Measurements from ENCODE around the gene ZBTB32. TPM values are rescaled to one million over a fixed set of nuclear protein-coding genes. Genes with fewer than 3 reads are reported as not detected.
A peak's percentile ranks its signal among the peaks of the same experiment; 100 is the strongest.

ZBTB32 gene
- total RNA-seq, 1 experiment from 2014 or later = 0.13 TPM

- Histone ChIP-seq H2AFZ (ENCODE audit: low read length) (no peak overlapping the region), H3K79me1 (ENCODE audit: insufficient read depth, low read depth, low read length, poor library complexity, severe bottlenecking) (no peaks in the 10 kb centered on the region), H2AK5ac (ENCODE audit: insufficient read length, low read length) (no peak overlapping the region), H4K91ac (ENCODE audit: insufficient read length, low read depth, low read length) (no peak overlapping the region), H4K20me1 (ENCODE audit: control insufficient read depth, insufficient read depth, insufficient read length) (no peaks in the 10 kb centered on the region), H2BK20ac (ENCODE audit: low read depth, low read length, poor library complexity, severe bottlenecking) (no peak overlapping the region), H4K8ac (replicated peaks; ENCODE audit: insufficient read length, low read depth, low read length) (no peak overlapping the region), H3K23ac (ENCODE audit: insufficient read length, low read depth, low read length) (no peak overlapping the region), H3K4me2 (ENCODE audit: insufficient read depth, insufficient read length, low read length) (no peak overlapping the region), H3K27me3 (ENCODE audit: insufficient read depth, low read length) (no peaks in the 10 kb centered on the region), H2BK5ac (ENCODE audit: insufficient read length, low read length) (no peak overlapping the region), H3K4me1 (ENCODE audit: insufficient read depth, low read length) (no peaks in the 10 kb centered on the region), H3K56ac (ENCODE audit: insufficient read length, low read depth, low read length) (no peak overlapping the region), H3K9ac (ENCODE audit: extremely low read depth, insufficient read length, low read length) (no peak overlapping the region), H2BK15ac (ENCODE audit: low read depth, low read length) (no peak overlapping the region), H3K4ac (ENCODE audit: low read depth, low read length) (no peak overlapping the region), H2BK120ac (ENCODE audit: low read depth, low read length, poor library complexity, severe bottlenecking) (no peak overlapping the region), H3K9me3 (ENCODE audit: control insufficient read depth, low read depth, low read length) (no peaks in the 10 kb centered on the region), H3K23me2 (ENCODE audit: insufficient read length, low read depth, low read length, poor library complexity, severe bottlenecking) (peaks cover 4% of the 10 kb centered on the region), H2BK12ac (ENCODE audit: insufficient read length, low read depth, low read length) (no peak overlapping the region), H3K79me2 (ENCODE audit: insufficient read depth, low read length) (no peaks in the 10 kb centered on the region), H3K14ac (ENCODE audit: insufficient read depth, low read length) (no peak overlapping the region), H4K5ac (ENCODE audit: insufficient read length, low read depth, low read length) (no peak overlapping the region), H3T11ph (ENCODE audit: low read length) (no peak overlapping the region), H3K18ac (ENCODE audit: insufficient read length, low read depth, low read length) (no peak overlapping the region), H3K27ac (ENCODE audit: insufficient read length, low read depth, low read length) (no peak overlapping the region)
- no peak overlapping the region for H3K27ac Mint-ChIP-seq
- peak overlapping the region; percentile 70 to 95; a peak in 2 of 5 replicates for H3K4me3 Mint-ChIP-seq
- H3K36me3 Mint-ChIP-seq (ENCODE audit: insufficient read depth in 1 of 3, low read depth in 3 of 3) = peaks cover 0 to 4% (median 0%) of the 10 kb centered on the region in 3 experiments; a peak in 1 of 7 replicates
- DNase-seq = peak; percentile 71
- H3K4me1 Mint-ChIP-seq = peaks cover 3 to 7% of the 10 kb centered on the region in 2 experiments
- peaks cover 0 to 4% of the 10 kb centered on the region in 2 experiments; a peak in 1 of 5 replicates for H3K9me3 Mint-ChIP-seq
- no CpG with 5 or more reads among the region's 9 CpGs for WGBS (ENCODE audit: extremely low coverage, insufficient read length, low lambda C conversion rate)
- TF ChIP-seq, protein P1, sequence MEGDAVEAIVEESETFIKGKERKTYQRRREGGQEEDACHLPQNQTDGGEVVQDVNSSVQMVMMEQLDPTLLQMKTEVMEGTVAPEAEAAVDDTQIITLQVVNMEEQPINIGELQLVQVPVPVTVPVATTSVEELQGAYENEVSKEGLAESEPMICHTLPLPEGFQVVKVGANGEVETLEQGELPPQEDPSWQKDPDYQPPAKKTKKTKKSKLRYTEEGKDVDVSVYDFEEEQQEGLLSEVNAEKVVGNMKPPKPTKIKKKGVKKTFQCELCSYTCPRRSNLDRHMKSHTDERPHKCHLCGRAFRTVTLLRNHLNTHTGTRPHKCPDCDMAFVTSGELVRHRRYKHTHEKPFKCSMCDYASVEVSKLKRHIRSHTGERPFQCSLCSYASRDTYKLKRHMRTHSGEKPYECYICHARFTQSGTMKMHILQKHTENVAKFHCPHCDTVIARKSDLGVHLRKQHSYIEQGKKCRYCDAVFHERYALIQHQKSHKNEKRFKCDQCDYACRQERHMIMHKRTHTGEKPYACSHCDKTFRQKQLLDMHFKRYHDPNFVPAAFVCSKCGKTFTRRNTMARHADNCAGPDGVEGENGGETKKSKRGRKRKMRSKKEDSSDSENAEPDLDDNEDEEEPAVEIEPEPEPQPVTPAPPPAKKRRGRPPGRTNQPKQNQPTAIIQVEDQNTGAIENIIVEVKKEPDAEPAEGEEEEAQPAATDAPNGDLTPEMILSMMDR (conservative IDR thresholded peaks at IDR 0.05) = no peak
- peaks cover 38% of the 10 kb centered on the region for H3K27me3 Mint-ChIP-seq (ENCODE audit: low read depth)
These were observed 1.0 kb upstream of the ZBTB32 start for GRCh38 chr19:35703343-35703742.

All from H9 (cell line).